Neuronal stem cell (in vitro differentiated cells): Measurements from ENCODE around the gene PLAAT2.

ENCODE experiments used
- DNase-seq: peaks from one replicate; pipeline ENCODE4 v3.0.0-alpha.2; 2013; ENCODE audit warnings: low spot score
- H2AFZ ChIP-seq: one replicate; pipeline ENCODE4 v1.6.1; 2013; ENCODE audit warnings: mild to moderate bottlenecking, low read length, inconsistent platforms
- H2AK5ac ChIP-seq: 2 replicates; pipeline ENCODE4 v1.6.1; 2013; ENCODE audit warnings: low read depth, mild to moderate bottlenecking, inconsistent platforms, low read length, moderate library complexity, mixed read lengths
- H2BK120ac ChIP-seq: 2 replicates; pipeline ENCODE4 v1.6.1; 2013; ENCODE audit warnings: low read depth, mild to moderate bottlenecking, inconsistent platforms, low read length, moderate library complexity, mixed read lengths
- H2BK12ac ChIP-seq: one replicate; pipeline ENCODE4 v1.6.1; 2013; ENCODE audit warnings: low read length, inconsistent platforms
- H2BK15ac ChIP-seq: 2 replicates; pipeline ENCODE4 v1.6.1; 2013; ENCODE audit warnings: mild to moderate bottlenecking, low read length, inconsistent platforms, mixed read lengths
- H2BK5ac ChIP-seq: one replicate; pipeline ENCODE4 v1.6.1; 2013; ENCODE audit warnings: inconsistent platforms, mild to moderate bottlenecking, low read length, moderate library complexity
- H3K14ac ChIP-seq: one replicate; pipeline ENCODE4 v1.6.1; 2013; ENCODE audit warnings: low read length, inconsistent platforms
- H3K18ac ChIP-seq: 2 replicates; pipeline ENCODE4 v1.6.1; 2013; ENCODE audit warnings: low read length, inconsistent platforms
- H3K23ac ChIP-seq: 2 replicates; pipeline ENCODE4 v1.6.1; 2013; ENCODE audit warnings: low read depth, mild to moderate bottlenecking, mixed read lengths, low read length, inconsistent platforms; ENCODE audit not compliant: poor library complexity
- H3K27ac ChIP-seq: replicated peaks from 3 replicates; pipeline ENCODE4 v1.5.1; 2013; ENCODE audit warnings: low read length, inconsistent platforms
- H3K27me3 ChIP-seq, 3 experiments: 2 replicates each; pipeline ENCODE4 v1.6.1; 2013; ENCODE audit warnings: low read length in 3 of 3, mild to moderate bottlenecking in 2 of 3, inconsistent platforms in 1 of 3, low read depth in 1 of 3, mixed read lengths in 1 of 3, moderate library complexity in 1 of 3; ENCODE audit not compliant: control insufficient read depth in 3 of 3, insufficient read depth in 3 of 3
- H3K36me3 ChIP-seq, 2 donors: replicated peaks in 1 of 2; 2 replicates each; pipeline ENCODE4 v1.6.1; 2013; ENCODE audit warnings: low read length in 2 of 2; ENCODE audit not compliant: control insufficient read depth in 2 of 2, insufficient read depth in 2 of 2
- H3K4ac ChIP-seq: 2 replicates; pipeline ENCODE4 v1.6.1; 2013; ENCODE audit warnings: inconsistent platforms, mild to moderate bottlenecking, low read length, moderate library complexity
- H3K4me1 ChIP-seq, 2 donors: 1 replicate in 1 of 2; 2 replicates in 1 of 2; pipeline ENCODE4 v1.6.1; 2013; ENCODE audit warnings: low read length in 2 of 2, low read depth in 1 of 2; ENCODE audit not compliant: control insufficient read depth in 2 of 2, insufficient read depth in 1 of 2
- H3K4me2 ChIP-seq: one replicate; pipeline ENCODE4 v1.6.1; 2013; ENCODE audit warnings: mild to moderate bottlenecking, low read length, inconsistent platforms; ENCODE audit not compliant: insufficient read depth, poor library complexity, severe bottlenecking
- H3K4me3 ChIP-seq, 2 donors: 2 replicates each; pipeline ENCODE4 v1.5.1; 2013; ENCODE audit warnings: low read length in 2 of 2, mild to moderate bottlenecking in 2 of 2, inconsistent platforms in 1 of 2, moderate library complexity in 1 of 2
- H3K79me1 ChIP-seq: one replicate; pipeline ENCODE4 v1.6.1; 2013; ENCODE audit warnings: low read depth, mild to moderate bottlenecking, inconsistent platforms, low read length, moderate library complexity
- H3K9ac ChIP-seq: one replicate; pipeline ENCODE4 v1.6.1; 2013; ENCODE audit warnings: mild to moderate bottlenecking, low read depth, low read length, inconsistent platforms; ENCODE audit not compliant: poor library complexity
- H3K9me3 ChIP-seq, 2 donors: replicated peaks in 1 of 2; 2 replicates each; pipeline versions ENCODE3 to v1.6.1; 2013; ENCODE audit warnings: low read length in 2 of 2, mild to moderate bottlenecking in 2 of 2, inconsistent platforms in 1 of 2, low read depth in 1 of 2, mixed read lengths in 1 of 2, moderate library complexity in 1 of 2; ENCODE audit not compliant: control insufficient read depth in 2 of 2, insufficient read depth in 1 of 2
- H4K8ac ChIP-seq: one replicate; pipeline ENCODE4 v1.6.1; 2013; ENCODE audit warnings: low read depth, mild to moderate bottlenecking, inconsistent platforms, low read length, moderate library complexity
- H4K91ac ChIP-seq: one replicate; pipeline ENCODE4 v1.6.1; 2013; ENCODE audit warnings: low read length, low read depth, mild to moderate bottlenecking, inconsistent platforms; ENCODE audit not compliant: poor library complexity
- WGBS, 2 donors: extraction: QIAGEN DNeasy Blood & Tissue Kit; methylation state at CpG; one replicate each; pipeline ENCODE4 v1.1.7; 2013; ENCODE audit warnings: missing lambda C conversion rate in 2 of 2, mixed read lengths in 1 of 2; ENCODE audit not compliant: insufficient read length in 2 of 2, insufficient replicate concordance in 1 of 2; ENCODE audit errors: extremely low coverage in 2 of 2; 5-methylcytosine and 5-hydroxymethylcytosine counted together

Gene PLAAT2

GRCh38 chr11:63609971-63610580 lies 46.9 kb upstream of the PLAAT2 start:
- Histone ChIP-seq H3K4me2 (no peak overlapping the region), H2AK5ac (no peak overlapping the region), H3K14ac (no peak overlapping the region), H4K8ac (no peak overlapping the region), H3K9me3 (peaks cover 0 to 3% of the 10 kb centered on the region in 2 donors), H4K91ac (no peak overlapping the region), H2BK5ac (no peak overlapping the region), H3K27ac (no peak overlapping the region), H3K23ac (no peak overlapping the region), H3K36me3 (no peaks in the 10 kb centered on the region), H3K9ac (no peak overlapping the region), H2BK12ac (no peak overlapping the region), H3K79me1 (no peaks in the 10 kb centered on the region), H3K4me1 (peaks cover 11% of the 10 kb centered on the region in 2 donors), H2BK15ac (no peak overlapping the region), H2BK120ac (no peak overlapping the region), H3K4ac (no peak overlapping the region), H2AFZ (no peak overlapping the region), H3K18ac (no peak overlapping the region), H3K27me3 (peaks cover 0 to 60% (median 12%) of the 10 kb centered on the region in 3 experiments), H3K4me3 (no peak overlapping the region)
- no CpG with 5 or more reads among the region's 14 CpGs for WGBS, 2 donors
- DNase-seq, result no peak

GRCh38 chr11:63609536-63609935 lies 46.4 kb upstream of the PLAAT2 start:
- no peak overlapping the region for H3K27ac ChIP-seq
- peaks cover 0 to 3% of the 10 kb centered on the region in 2 donors for H3K9me3 ChIP-seq
- H3K27me3 ChIP-seq, result peaks cover 0 to 59% (median 12%) of the 10 kb centered on the region in 3 experiments
- H3K4me1 ChIP-seq, result peaks cover 11% of the 10 kb centered on the region in 2 donors
- no peak overlapping the region for H2BK15ac ChIP-seq
- no peak overlapping the region for H3K18ac ChIP-seq
- no peak overlapping the region for H2BK5ac ChIP-seq
- H2BK120ac ChIP-seq, result no peak overlapping the region
- H3K9ac ChIP-seq, result no peak overlapping the region
- H3K79me1 ChIP-seq, result no peaks in the 10 kb centered on the region
- H3K14ac ChIP-seq, result no peak overlapping the region
- no CpG with 5 or more reads among the region's 4 CpGs for WGBS, 2 donors
- DNase-seq, result no peak
- H3K4ac ChIP-seq, result no peak overlapping the region
- H3K36me3 ChIP-seq, result no peaks in the 10 kb centered on the region
- H3K4me3 ChIP-seq, result no peak overlapping the region
- H3K23ac ChIP-seq, result no peak overlapping the region
- no peak overlapping the region for H2BK12ac ChIP-seq
- no peak overlapping the region for H4K91ac ChIP-seq
- H2AFZ ChIP-seq, result no peak overlapping the region
- no peak overlapping the region for H3K4me2 ChIP-seq
- H4K8ac ChIP-seq, result no peak overlapping the region
- H2AK5ac ChIP-seq, result no peak overlapping the region

- Histone ChIP-seq H3K27ac (no peak overlapping the region), H3K14ac (no peak overlapping the region)
- WGBS, 2 donors, result no CpG with 5 or more reads among the region's 11 CpGs
These were observed 45.5 kb upstream of the PLAAT2 start for GRCh38 chr11:63608353-63609345.

GRCh38 chr11:63603180-63603518 lies 40.0 kb upstream of the PLAAT2 start:
- WGBS, 2 donors, result no CpG with 5 or more reads among the region's 3 CpGs
- no peaks in the 10 kb centered on the region for H3K36me3 ChIP-seq

More at GRCh38 chr11:63608353-63609345, 45.5 kb upstream of the PLAAT2 start:
- H2AFZ ChIP-seq, result no peak overlapping the region
- no peak overlapping the region for H2BK15ac ChIP-seq
- H4K91ac ChIP-seq, result no peak overlapping the region
- H2BK5ac ChIP-seq, result no peak overlapping the region
- H3K79me1 ChIP-seq, result no peaks in the 10 kb centered on the region
- peaks cover 0 to 50% (median 6%) of the 10 kb centered on the region in 3 experiments for H3K27me3 ChIP-seq
- H2BK120ac ChIP-seq, result no peak overlapping the region
- DNase-seq, result no peak
- no peak overlapping the region for H3K4me3 ChIP-seq
- no peak overlapping the region for H2AK5ac ChIP-seq
- H4K8ac ChIP-seq, result no peak overlapping the region
- no peaks in the 10 kb centered on the region for H3K36me3 ChIP-seq
- no peak overlapping the region for H3K23ac ChIP-seq
- H3K9ac ChIP-seq, result no peak overlapping the region
- no peak overlapping the region for H3K4ac ChIP-seq
- H2BK12ac ChIP-seq, result no peak overlapping the region
- no peak overlapping the region for H3K4me2 ChIP-seq
- H3K18ac ChIP-seq, result no peak overlapping the region
- peaks cover 0 to 3% of the 10 kb centered on the region in 2 donors for H3K9me3 ChIP-seq
- H3K4me1 ChIP-seq, result peaks cover 11 to 12% of the 10 kb centered on the region in 2 donors

More at GRCh38 chr11:63603180-63603518, 40.0 kb upstream of the PLAAT2 start:
- no peak overlapping the region for H2BK12ac ChIP-seq
- H3K4me1 ChIP-seq, result peaks cover 5 to 7% of the 10 kb centered on the region in 2 donors
- H3K23ac ChIP-seq, result no peak overlapping the region
- no peak overlapping the region for H2BK120ac ChIP-seq
- H3K79me1 ChIP-seq, result no peaks in the 10 kb centered on the region
- H2AK5ac ChIP-seq, result no peak overlapping the region
- H3K4me3 ChIP-seq, result no peak overlapping the region
- H4K91ac ChIP-seq, result no peak overlapping the region
- no peak overlapping the region for H2AFZ ChIP-seq
- peak; percentile 38 for DNase-seq
- H3K14ac ChIP-seq, result no peak overlapping the region
- H2BK15ac ChIP-seq, result no peak overlapping the region
- H3K4ac ChIP-seq, result no peak overlapping the region
- H3K27me3 ChIP-seq, result no peaks in the 10 kb centered on the region
- no peak overlapping the region for H4K8ac ChIP-seq
- no peak overlapping the region for H3K27ac ChIP-seq
- H3K4me2 ChIP-seq, result no peak overlapping the region
- no peak overlapping the region for H3K18ac ChIP-seq
- peaks cover 0 to 3% of the 10 kb centered on the region in 2 donors for H3K9me3 ChIP-seq
- no peak overlapping the region for H2BK5ac ChIP-seq
- no peak overlapping the region for H3K9ac ChIP-seq
